ENCODE measurements around the gene ZNF580. TPM values are rescaled to one million over a fixed set of nuclear protein-coding genes. Genes with fewer than 3 reads are reported as not detected.

ZNF580 gene
- total RNA-seq, 1 experiment from 2014 or later = 22.8 TPM

DNA sequence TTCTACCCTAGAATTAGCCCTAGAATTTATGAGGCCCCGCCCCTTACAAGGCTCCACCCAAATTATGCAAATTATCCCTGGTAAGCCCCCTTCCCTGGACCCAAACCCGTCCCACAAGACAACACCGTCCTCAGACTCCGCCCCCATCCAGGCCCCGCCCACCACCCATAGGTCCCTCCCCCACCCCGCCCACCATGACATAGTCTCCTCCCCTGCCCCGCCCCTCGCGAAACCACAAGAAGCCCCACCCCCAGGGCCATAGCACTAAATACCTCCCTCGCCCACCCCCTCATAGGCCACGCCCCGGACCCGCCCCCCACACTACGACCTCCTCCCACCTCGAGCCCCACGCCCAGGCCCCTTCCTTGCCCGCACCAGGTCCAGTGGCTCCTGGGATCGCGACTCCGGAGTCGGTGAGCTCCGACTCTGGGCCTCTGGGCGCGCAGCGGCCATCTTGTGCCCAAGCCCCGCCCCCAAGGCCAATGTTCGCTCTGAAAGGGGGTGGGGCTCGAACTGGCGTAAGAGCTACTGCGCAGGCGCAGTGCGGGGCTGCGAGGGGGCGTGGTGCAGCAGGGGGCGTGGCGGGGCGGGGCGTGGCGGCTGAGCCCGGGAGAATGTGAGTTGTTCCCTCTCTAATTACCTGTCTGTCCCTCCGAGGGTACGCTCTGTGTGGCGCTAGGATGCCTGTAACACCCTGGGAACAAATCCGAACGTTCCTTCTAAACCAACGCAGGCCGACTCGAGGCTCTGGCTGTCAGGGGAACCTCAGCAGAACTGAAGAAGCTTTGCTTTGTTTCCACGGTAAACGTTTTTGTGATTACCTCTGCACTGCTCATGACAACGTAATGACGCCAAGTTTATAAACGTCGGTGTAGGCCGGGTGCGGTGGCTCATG, 16.4 kb upstream of the ZNF580 start, which contains the start of gene ZNF784:
TSS of gene ZNF784 (minus strand) at position 458 of the 895 bp plus-strand sequence. CDS start at position 453, 5 bp downstream.
- H2BK120ac ChIP-seq (ENCODE audit: low read depth, low read length, poor library complexity, severe bottlenecking) = no peak within 1 kb of the TSS
- H3K14ac ChIP-seq (ENCODE audit: insufficient read depth, low read length) = peak within 1 kb of the TSS; percentile 98; the same call in 1 of the 2 replicates
- no peaks in the 10 kb centered on the region for H3K23me2 ChIP-seq (ENCODE audit: insufficient read length, low read depth, low read length, poor library complexity, severe bottlenecking)
- Mint-ChIP-seq H3K4me3 (peak within 1 kb of the TSS; percentile 85 to 89), H3K36me3 (ENCODE audit: insufficient read depth in 1 of 3, low read depth in 3 of 3) (peaks cover 12 to 23% (median 22%) of the 10 kb centered on the region in 3 experiments; a peak in 6 of 7 replicates), H3K4me1 (peaks cover 8 to 14% of the 10 kb centered on the region in 2 experiments), H3K9me3 (no peaks in the 10 kb centered on the region; a peak in 1 of 5 replicates), H3K27ac (peak within 1 kb of the TSS; percentile 98 to 99 (median 98)), H3K27me3 (ENCODE audit: low read depth) (peaks cover 2% of the 10 kb centered on the region)
- H2AFZ ChIP-seq (ENCODE audit: low read length) = no peak within 1 kb of the TSS
- H3K4me1 ChIP-seq (ENCODE audit: insufficient read depth, low read length) = no peaks in the 10 kb centered on the region
- H3K4ac ChIP-seq (ENCODE audit: low read depth, low read length) = no peak within 1 kb of the TSS
- no peak within 1 kb of the TSS for H3K23ac ChIP-seq (ENCODE audit: insufficient read length, low read depth, low read length)
- H4K5ac ChIP-seq (ENCODE audit: insufficient read length, low read depth, low read length) = no peak within 1 kb of the TSS
- peak within 1 kb of the TSS; percentile 27 for H3K4me2 ChIP-seq (ENCODE audit: insufficient read depth, insufficient read length, low read length)
- H2AK5ac ChIP-seq (ENCODE audit: insufficient read length, low read length) = no peak within 1 kb of the TSS
- no peaks in the 10 kb centered on the region for H3K79me2 ChIP-seq (ENCODE audit: insufficient read depth, low read length)
- peak within 1 kb of the TSS; percentile 100 for H3K18ac ChIP-seq (ENCODE audit: insufficient read length, low read depth, low read length)
- no peak within 1 kb of the TSS for H4K91ac ChIP-seq (ENCODE audit: insufficient read length, low read depth, low read length)
- no peak within 1 kb of the TSS for H3K56ac ChIP-seq (ENCODE audit: insufficient read length, low read depth, low read length)
- no peak within 1 kb of the TSS for H2BK5ac ChIP-seq (ENCODE audit: insufficient read length, low read length)
- no peak within 1 kb of the TSS for H2BK12ac ChIP-seq (ENCODE audit: insufficient read length, low read depth, low read length)
- WGBS (ENCODE audit: extremely low coverage, insufficient read length, low lambda C conversion rate) = no CpG with 5 or more reads among the region's 56 CpGs
- H3K79me1 ChIP-seq (ENCODE audit: insufficient read depth, low read depth, low read length, poor library complexity, severe bottlenecking) = no peaks in the 10 kb centered on the region
- no peaks in the 10 kb centered on the region for H3K27me3 ChIP-seq (ENCODE audit: insufficient read depth, low read length)
- no peak within 1 kb of the TSS for H3K27ac ChIP-seq (ENCODE audit: insufficient read length, low read depth, low read length)
- peak; percentile 95 for DNase-seq
- TF ChIP-seq, protein P1, sequence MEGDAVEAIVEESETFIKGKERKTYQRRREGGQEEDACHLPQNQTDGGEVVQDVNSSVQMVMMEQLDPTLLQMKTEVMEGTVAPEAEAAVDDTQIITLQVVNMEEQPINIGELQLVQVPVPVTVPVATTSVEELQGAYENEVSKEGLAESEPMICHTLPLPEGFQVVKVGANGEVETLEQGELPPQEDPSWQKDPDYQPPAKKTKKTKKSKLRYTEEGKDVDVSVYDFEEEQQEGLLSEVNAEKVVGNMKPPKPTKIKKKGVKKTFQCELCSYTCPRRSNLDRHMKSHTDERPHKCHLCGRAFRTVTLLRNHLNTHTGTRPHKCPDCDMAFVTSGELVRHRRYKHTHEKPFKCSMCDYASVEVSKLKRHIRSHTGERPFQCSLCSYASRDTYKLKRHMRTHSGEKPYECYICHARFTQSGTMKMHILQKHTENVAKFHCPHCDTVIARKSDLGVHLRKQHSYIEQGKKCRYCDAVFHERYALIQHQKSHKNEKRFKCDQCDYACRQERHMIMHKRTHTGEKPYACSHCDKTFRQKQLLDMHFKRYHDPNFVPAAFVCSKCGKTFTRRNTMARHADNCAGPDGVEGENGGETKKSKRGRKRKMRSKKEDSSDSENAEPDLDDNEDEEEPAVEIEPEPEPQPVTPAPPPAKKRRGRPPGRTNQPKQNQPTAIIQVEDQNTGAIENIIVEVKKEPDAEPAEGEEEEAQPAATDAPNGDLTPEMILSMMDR (conservative IDR thresholded peaks at IDR 0.05) = no peak
- H2BK20ac ChIP-seq (ENCODE audit: low read depth, low read length, poor library complexity, severe bottlenecking) = no peak within 1 kb of the TSS
- H4K8ac ChIP-seq (replicated peaks; ENCODE audit: insufficient read length, low read depth, low read length) = no peak within 1 kb of the TSS
- H3K9me3 ChIP-seq (ENCODE audit: control insufficient read depth, low read depth, low read length) = no peaks in the 10 kb centered on the region
- H4K20me1 ChIP-seq (ENCODE audit: control insufficient read depth, insufficient read depth, insufficient read length) = no peaks in the 10 kb centered on the region
- H2BK15ac ChIP-seq (ENCODE audit: low read depth, low read length) = no peak within 1 kb of the TSS
- peak within 1 kb of the TSS; percentile 90 for H3K9ac ChIP-seq (ENCODE audit: extremely low read depth, insufficient read length, low read length)
- no peak within 1 kb of the TSS for H3T11ph ChIP-seq (ENCODE audit: low read length)
